Kidney glomerular epithelial cell (primary cell): ENCODE measurements around the gene TTC38.

ENCODE experiments used
- DNase-seq: peaks from one replicate; lab custom pipeline; 2025; lab: John Stamatoyannopoulos, UW

Gene TTC38

GRCh38 chr22:46278656-46279645 is 11.1 kb downstream of the TTC38 start:
- no peak for DNase-seq

- no peak for DNase-seq
Observed at GRCh38 chr22:46280063-46280817, 12.4 kb downstream of the TTC38 start.

DNA sequence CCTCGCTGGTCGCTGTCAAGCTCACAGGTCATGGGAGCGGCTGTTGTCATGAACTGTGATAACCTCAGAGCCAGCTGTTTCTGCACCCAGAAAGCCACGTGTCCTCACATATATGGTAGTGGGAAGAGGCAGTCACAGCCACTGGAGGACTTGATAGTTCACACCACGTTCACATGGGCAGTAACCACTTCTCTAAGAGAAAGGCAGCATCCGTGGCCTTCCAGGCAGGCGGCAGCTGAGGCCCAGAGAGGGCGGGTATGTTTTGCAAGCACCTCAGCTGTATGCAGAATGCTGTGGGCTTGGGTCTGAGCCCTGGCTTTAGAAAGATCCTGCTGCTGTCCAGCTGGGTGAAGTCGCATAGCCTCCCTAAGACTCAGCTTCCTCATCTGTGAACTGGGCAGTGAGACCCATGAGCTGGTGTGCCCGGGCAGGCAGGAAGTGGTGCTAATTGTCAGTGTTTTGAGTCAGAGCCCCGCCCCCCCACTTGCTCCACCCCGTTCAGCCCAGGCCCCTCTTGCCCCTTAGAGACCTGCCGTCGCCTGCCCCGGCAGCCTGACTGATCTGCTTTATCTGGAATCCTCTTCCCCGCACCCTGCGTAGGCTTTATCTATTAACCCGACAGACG is 13.3 kb downstream of the TTC38 start:
- no peak for DNase-seq

DNA sequence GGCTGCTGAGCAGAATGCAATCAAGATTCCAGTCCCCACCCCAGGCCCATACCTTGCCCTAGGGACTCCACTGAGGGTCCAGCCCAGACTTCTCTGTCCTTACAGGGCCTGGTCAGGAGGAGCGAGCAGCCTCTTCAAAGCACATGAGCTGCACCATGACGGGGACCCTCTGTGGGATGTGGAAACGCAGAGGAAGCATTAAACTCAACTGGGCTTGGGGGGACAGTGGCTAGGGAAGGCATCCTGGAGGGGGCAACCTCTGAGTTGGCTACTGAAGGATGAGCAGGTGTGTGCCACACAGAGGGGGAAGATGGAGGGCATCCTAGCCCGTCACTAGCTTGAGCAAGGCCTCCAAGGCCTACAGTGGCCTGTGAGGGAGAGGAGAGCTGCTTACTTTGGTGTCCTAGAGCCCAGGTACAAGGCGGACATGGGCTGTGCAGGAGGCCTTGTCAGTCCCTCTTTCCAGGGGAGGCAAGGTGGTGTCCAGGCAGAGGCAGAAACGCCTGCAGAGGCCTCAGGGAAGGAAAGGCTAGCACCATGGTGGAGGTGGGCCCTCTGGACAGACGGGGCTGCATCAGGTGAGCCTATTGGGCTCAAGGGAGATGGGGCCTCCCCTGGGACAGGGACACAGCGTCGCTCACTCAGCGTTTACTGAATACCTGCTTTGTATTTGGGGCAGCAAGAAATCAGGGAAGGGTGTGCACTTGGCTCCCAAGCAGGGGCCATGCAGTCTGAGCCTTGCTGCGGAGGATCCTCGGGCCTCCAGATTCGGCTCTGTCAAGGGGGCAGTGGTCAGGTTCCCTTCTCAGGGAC is 14.3 kb downstream of the TTC38 start:
- no peak for DNase-seq

DNA sequence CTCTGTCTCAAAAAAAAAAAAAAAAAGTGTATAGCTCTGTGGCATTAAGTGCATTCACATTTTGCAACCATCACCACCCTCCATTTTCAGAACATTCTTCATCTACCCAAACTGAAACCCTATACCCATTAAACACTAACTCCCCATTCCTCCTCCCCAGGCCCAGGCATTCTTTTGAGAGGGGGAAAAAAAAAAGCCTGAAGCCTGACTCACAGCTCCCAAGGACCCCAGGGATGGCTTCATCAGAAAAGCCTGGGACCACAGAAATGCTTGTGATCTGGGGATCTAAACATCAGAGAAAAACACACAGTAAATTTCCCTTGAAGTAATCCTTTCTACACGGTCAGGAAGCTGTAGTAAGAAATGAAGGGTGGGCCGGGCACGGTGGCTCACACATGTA is 18.2 kb downstream of the TTC38 start:
- DNase-seq: no peak

DNA sequence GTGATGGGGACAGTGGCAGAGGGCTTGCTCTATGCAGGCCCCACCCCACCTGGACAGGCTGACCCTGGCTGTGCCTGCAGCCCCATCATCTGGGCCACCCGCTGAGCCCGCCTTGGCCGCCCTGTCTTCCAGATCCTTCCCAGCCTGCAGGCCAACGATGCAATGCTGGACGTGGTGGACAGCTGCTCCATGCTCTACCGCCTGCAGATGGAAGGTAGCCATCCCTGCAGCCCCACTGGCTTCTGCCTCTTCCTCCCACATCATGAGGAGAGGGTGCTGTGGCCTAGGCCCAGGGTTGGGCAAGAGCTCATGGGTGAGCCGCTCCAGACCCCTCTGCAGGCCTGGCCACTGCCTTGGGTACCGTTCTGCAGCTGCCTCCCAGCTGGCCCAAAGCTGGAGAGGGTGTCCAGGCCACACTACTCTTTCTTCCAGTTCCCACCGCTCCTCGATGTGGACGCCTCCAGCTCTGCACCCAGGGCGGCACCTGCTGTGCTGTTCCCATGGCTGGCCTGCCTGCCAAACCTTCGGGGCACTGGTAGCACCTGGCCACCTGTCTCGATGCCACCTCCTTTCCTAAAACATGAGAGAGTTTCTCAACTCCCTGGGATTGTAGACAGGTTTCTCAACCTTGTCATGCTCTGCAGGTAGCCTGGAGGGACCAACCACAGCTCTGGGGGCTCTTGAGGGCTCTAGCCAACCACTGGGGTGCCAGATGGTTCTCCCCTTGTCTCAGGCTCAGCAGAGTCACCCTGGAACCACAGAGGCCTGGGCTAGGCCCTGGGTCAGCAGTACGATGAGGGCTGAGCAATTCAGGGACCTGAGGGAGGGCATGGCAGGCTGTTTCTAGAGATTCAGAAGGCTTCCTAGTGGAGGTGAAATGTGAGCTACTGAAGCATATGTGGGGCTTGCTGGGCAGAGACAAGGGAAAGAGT is 19.4 kb downstream of the TTC38 start:
- DNase-seq: no peak

DNA sequence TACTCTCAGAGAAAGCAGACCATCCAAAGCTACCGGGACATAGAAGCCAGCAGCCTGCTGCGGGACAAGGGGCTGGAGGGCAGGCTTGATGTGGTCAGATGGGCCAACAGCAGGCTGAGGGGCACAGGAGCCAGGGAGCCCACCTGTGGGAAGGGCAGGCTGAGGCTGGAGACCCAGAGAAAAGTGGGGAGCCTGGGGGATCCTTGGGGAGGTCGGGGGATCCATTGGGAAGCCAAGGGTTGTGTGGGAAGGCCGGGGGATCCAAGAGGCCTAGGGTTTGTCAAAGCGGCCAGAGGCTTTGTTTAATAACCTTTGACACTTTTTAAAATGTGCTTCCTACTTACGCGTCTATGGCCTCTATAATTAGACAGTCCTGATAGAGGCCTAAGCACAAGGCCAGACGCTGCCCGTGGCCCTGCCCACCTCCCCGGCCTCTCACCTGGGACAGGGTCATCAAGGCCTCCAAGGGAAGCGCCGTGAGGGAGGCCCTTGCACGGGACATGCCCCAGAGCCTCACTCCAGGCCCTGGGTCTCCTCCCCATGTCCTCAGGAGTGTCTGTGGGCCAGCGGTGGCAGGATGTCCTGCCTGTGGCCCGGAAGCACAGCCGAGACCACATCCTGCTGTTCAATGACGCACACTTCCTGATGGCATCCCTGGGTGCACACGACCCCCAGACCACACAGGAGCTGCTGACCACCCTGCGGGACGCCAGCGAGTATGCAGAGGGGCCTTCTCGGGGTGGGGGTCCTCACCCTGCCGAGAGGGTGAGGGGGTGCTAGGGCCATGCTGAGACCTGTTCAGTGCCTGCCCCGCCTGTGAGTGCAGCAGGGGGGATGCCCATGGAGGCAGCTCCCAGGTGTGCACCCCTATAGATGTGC is 20.3 kb downstream of the TTC38 start:
- DNase-seq: no peak

DNA sequence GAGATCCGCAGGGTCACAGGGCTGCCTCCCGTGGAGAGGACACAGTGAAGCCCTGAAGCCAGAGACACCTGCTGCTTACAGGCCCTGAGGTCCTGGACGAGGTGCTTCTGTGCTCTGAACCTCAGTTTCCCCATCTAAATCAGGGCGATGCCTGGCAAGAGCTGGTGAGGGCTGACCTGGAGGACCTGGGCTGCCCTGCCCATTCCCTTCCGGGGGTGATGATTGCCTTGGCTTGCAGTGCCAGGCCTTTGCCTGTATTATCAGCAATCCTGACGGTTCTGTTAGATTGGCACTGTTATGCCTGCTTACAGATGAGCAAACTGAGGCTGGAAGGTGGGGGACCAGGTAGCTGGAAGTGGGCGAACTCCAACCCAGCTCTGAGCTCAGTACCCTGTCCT is 21.0 kb downstream of the TTC38 start:
- DNase-seq: no peak

DNA sequence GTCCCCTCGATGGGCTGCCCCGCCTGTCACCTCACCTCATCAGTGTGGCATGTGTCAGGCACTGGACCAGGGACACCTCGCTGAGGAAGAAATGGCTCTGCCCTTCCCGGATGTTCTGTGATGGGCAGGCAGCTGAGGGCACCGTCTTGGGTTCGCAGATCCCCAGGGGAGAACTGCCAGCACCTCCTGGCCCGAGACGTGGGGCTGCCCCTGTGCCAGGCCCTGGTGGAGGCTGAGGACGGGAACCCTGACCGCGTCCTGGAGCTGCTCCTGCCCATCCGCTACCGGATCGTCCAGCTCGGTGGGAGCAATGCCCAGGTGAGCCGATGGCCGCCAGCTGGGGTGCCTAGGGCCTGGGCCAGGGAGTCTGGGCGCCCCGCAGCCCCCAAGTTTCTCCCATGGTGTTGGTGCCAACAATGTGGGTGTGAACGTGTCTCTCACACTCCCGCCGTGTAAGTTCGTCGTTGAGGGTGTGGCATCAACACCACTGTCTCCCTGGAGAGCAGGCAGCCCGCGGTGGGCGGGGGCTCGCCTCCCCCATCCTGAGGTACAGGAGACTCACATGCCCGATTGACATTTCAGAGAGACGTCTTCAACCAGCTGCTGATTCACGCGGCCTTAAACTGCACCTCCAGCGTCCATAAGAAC is 21.6 kb downstream of the TTC38 start:
- no peak for DNase-seq

- no peak for DNase-seq
Observed at GRCh38 chr22:46290121-46290842, 22.5 kb downstream of the TTC38 start.

- DNase-seq: no peak
Observed at GRCh38 chr22:46290843-46291785, 23.3 kb downstream of the TTC38 start.

DNA sequence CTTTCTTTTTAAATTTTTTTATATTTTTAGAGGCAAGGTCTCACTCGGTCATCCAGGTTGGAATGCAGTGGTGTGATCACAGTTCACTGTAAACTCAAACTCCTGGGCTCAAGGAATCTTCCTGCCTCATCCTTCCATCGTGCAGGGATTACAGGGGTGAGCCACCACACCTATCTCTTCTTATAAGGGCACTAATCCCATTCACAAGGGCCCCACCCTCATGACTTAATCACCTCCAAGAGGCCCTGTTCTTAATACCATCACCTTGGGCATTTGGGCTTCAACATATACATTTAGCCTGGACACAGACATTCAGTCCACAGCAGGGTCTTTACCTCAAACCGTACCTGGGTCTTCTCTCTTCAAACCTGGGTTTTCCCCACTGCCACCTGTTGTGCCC is 24.4 kb downstream of the TTC38 start:
- no peak for DNase-seq

DNA sequence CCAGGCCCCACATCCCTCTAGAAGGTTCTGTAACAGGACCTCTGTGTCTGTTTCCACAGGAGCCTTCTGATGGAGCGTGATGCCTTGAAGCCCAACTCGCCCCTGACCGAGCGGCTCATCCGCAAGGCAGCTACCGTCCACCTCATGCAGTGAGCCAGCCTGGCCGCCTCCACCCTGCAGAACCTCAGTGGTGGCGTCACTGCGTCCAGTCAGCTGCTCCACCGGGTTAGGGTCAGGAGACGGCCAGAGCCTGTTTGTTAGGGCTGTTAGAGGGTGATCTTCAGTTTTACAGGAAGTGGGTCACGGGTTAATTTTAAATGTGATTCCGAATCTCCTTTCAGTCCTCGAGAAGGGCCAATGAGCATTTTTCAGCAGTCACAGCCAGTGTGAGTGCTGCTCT is 24.9 kb downstream of the TTC38 start:
- no peak for DNase-seq

DNA sequence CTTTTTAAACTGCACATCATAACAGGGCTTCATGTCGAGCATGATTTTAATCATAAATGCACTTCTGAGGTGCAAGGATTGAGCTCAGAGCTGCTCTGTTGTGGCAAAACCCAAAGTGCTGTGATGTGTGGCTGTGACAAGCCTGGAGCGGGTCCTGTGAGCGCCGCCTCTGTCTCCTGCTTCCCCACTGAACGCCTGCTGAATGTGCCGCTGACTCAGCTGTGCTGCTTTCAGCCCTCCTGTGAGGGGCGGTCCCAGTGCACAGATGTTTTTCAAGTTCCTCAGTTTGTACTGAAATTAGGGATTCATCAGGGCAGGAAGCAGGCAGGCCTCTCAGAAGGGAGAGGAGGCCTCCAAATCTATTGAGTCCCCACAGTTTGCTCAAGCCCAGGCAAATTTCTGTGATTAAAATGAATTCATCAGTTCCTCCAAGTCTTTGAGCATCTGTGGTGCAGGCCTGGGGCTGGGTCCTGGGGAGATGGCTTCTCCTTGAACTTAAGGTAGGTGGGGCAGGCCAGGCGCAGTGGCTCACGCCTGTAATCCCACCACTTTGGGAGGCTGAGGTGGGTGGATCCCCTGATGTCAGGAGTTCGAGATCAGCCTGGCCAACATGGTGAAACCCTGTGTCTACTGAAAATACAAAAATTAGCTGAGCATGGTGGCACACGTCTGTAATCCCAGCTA is 25.9 kb downstream of the TTC38 start:
- DNase-seq: no peak

DNA sequence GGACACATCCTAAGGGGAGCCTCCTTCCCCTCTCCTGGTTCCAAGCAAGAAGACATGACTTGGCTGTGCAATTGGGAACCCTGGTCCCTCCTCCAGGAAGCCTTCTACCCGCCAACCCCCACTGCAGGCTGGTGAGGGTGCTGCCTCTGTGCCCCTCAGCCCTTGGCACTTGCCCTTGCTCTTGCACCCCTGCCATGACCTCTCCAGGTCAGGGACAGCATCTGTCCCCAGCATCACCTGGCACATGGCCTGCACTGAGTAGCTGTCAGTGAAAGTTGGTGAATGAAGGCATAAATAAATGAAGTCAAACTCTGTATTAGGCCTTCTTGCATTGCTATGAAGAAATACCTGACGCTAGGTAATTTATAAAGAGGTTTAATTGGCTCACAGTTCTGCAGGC is 27.0 kb downstream of the TTC38 start:
- DNase-seq: no peak

GRCh38 chr22:46295277-46295971 is 27.6 kb downstream of the TTC38 start:
- no peak for DNase-seq
